WTC11 (cell line): ENCODE data around the gene SNX32.

Experiments used
- CREB1 ChIP-seq: sonication (generic); formaldehyde crosslinking; IDR thresholded peaks from 2 replicates; pipeline ENCODE4 v1.8.0; 2023; ENCODE audit warnings: mild to moderate bottlenecking, missing genetic modification reagents
- IRF2 ChIP-seq: sonication (generic); formaldehyde crosslinking; IDR thresholded peaks from 2 replicates; pipeline ENCODE4 v1.8.0; 2022; ENCODE audit warnings: low read depth, missing genetic modification reagents, borderline replicate concordance
- JUN ChIP-seq: sonication (generic); formaldehyde crosslinking; IDR thresholded peaks from 2 replicates; pipeline ENCODE4 v1.8.0; 2023; ENCODE audit warnings: mild to moderate bottlenecking, missing genetic modification reagents
- NR2C2 ChIP-seq: sonication (generic); formaldehyde crosslinking; IDR thresholded peaks from 2 replicates; pipeline ENCODE4 v1.8.0; 2022; ENCODE audit warnings: mild to moderate bottlenecking, missing genetic modification reagents
- TEAD4 ChIP-seq: sonication (generic); formaldehyde crosslinking; IDR thresholded peaks from 2 replicates; pipeline ENCODE4 v1.8.0; 2022; ENCODE audit warnings: mild to moderate bottlenecking, missing genetic modification reagents
- TF ChIP-seq, protein P1 (sequence below): fragments of 200-600 bp; IDR thresholded peaks from 2 replicates; pipeline ENCODE4 v1.8.0; 2022; ENCODE audit warnings: antibody characterized with exemption
- TF ChIP-seq, protein P2 (sequence below): sonication (generic); formaldehyde crosslinking; IDR thresholded peaks from 2 replicates; pipeline ENCODE4 v1.8.1; 2023; ENCODE audit warnings: mild to moderate bottlenecking, missing genetic modification reagents
- TF ChIP-seq, protein P3 (sequence below): sonication (generic); formaldehyde crosslinking; conservative IDR thresholded peaks from 2 replicates; pipeline ENCODE4 v1.8.1; 2022; ENCODE audit warnings: mild to moderate bottlenecking, missing genetic modification reagents

- TF ChIP-seq CREB1 (CRISPR knock-in tag) (no peak), NR2C2 (CRISPR knock-in tag) (no peak), TEAD4 (CRISPR knock-in tag) (no peak), IRF2 (no peak), JUN (no peak)
- TF ChIP-seq, protein P1, sequence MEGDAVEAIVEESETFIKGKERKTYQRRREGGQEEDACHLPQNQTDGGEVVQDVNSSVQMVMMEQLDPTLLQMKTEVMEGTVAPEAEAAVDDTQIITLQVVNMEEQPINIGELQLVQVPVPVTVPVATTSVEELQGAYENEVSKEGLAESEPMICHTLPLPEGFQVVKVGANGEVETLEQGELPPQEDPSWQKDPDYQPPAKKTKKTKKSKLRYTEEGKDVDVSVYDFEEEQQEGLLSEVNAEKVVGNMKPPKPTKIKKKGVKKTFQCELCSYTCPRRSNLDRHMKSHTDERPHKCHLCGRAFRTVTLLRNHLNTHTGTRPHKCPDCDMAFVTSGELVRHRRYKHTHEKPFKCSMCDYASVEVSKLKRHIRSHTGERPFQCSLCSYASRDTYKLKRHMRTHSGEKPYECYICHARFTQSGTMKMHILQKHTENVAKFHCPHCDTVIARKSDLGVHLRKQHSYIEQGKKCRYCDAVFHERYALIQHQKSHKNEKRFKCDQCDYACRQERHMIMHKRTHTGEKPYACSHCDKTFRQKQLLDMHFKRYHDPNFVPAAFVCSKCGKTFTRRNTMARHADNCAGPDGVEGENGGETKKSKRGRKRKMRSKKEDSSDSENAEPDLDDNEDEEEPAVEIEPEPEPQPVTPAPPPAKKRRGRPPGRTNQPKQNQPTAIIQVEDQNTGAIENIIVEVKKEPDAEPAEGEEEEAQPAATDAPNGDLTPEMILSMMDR, result peak; percentile 69
- TF ChIP-seq, protein P2, sequence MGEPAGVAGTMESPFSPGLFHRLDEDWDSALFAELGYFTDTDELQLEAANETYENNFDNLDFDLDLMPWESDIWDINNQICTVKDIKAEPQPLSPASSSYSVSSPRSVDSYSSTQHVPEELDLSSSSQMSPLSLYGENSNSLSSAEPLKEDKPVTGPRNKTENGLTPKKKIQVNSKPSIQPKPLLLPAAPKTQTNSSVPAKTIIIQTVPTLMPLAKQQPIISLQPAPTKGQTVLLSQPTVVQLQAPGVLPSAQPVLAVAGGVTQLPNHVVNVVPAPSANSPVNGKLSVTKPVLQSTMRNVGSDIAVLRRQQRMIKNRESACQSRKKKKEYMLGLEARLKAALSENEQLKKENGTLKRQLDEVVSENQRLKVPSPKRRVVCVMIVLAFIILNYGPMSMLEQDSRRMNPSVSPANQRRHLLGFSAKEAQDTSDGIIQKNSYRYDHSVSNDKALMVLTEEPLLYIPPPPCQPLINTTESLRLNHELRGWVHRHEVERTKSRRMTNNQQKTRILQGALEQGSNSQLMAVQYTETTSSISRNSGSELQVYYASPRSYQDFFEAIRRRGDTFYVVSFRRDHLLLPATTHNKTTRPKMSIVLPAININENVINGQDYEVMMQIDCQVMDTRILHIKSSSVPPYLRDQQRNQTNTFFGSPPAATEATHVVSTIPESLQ (CRISPR knock-in tag), result no peak
- TF ChIP-seq, protein P3, sequence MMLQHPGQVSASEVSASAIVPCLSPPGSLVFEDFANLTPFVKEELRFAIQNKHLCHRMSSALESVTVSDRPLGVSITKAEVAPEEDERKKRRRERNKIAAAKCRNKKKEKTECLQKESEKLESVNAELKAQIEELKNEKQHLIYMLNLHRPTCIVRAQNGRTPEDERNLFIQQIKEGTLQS (CRISPR knock-in tag), result no peak
These were observed 17.4 kb downstream of the SNX32 start for GRCh38 chr11:65851083-65851579.
